ENCODE measurements around the gene NTNG2. TPM values are rescaled to one million over a fixed set of nuclear protein-coding genes. Genes with fewer than 3 reads are reported as not detected.

The NTNG2 gene
- total and polyA plus RNA-seq, 2 of the 13 experiments (the other 11 are each of a cell fraction or from before 2014, with no cell fraction given) = 0.02 to 0.36 TPM

DNA sequence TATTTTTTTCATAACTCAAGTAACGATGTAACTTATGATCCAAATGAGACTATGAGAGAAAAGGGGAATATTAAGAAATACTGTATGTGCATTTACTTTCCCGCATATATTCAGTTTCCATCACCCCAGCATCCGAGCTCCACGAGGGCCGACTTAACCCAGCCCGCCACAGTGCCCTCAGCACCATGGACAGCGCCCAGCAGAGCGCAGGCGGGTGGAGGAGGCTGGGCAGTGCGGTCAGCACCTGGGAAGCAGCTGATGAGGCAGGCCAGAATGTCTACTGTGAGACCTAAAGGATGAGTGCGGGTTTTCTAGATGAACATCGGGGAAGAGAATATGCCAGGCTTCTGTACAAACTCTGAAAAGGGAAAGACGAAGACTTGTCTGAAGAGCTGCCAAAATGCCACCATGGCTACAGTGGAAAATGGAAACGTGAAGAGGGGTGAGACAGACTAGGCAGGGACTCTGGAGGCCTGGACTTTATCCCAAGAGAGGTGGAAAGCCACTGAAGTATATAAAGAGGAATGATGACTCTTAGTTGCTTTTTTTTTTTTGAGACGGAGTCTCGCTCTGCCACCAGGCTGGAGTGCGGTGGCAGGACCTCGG, 47.7 kb upstream of the NTNG2 start (continued):
- TF ChIP-seq, protein P1, sequence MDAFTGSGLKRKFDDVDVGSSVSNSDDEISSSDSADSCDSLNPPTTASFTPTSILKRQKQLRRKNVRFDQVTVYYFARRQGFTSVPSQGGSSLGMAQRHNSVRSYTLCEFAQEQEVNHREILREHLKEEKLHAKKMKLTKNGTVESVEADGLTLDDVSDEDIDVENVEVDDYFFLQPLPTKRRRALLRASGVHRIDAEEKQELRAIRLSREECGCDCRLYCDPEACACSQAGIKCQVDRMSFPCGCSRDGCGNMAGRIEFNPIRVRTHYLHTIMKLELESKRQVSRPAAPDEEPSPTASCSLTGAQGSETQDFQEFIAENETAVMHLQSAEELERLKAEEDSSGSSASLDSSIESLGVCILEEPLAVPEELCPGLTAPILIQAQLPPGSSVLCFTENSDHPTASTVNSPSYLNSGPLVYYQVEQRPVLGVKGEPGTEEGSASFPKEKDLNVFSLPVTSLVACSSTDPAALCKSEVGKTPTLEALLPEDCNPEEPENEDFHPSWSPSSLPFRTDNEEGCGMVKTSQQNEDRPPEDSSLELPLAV (CRISPR knock-in tag; conservative IDR thresholded peaks at IDR 0.05; ENCODE audit: low read depth) = peak; percentile 92
- TF ChIP-seq, protein P2, sequence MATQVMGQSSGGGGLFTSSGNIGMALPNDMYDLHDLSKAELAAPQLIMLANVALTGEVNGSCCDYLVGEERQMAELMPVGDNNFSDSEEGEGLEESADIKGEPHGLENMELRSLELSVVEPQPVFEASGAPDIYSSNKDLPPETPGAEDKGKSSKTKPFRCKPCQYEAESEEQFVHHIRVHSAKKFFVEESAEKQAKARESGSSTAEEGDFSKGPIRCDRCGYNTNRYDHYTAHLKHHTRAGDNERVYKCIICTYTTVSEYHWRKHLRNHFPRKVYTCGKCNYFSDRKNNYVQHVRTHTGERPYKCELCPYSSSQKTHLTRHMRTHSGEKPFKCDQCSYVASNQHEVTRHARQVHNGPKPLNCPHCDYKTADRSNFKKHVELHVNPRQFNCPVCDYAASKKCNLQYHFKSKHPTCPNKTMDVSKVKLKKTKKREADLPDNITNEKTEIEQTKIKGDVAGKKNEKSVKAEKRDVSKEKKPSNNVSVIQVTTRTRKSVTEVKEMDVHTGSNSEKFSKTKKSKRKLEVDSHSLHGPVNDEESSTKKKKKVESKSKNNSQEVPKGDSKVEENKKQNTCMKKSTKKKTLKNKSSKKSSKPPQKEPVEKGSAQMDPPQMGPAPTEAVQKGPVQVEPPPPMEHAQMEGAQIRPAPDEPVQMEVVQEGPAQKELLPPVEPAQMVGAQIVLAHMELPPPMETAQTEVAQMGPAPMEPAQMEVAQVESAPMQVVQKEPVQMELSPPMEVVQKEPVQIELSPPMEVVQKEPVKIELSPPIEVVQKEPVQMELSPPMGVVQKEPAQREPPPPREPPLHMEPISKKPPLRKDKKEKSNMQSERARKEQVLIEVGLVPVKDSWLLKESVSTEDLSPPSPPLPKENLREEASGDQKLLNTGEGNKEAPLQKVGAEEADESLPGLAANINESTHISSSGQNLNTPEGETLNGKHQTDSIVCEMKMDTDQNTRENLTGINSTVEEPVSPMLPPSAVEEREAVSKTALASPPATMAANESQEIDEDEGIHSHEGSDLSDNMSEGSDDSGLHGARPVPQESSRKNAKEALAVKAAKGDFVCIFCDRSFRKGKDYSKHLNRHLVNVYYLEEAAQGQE (IDR thresholded peaks at IDR 0.05; ENCODE audit: borderline replicate concordance in 1 of 2, low read depth in 1 of 2, low read length in 2 of 2) = peak in 1 of 2 experiments; percentile 100
- no peak for TF ChIP-seq HNRNPLL (IDR thresholded peaks at IDR 0.05; ENCODE audit: low read depth, low read length, poor library complexity, severe bottlenecking)
- TF ChIP-seq AHR (CRISPR knock-in tag; IDR thresholded peaks at IDR 0.05) = peak; percentile 99; the same call in 1 of the 2 replicates
- TF ChIP-seq, protein P3, sequence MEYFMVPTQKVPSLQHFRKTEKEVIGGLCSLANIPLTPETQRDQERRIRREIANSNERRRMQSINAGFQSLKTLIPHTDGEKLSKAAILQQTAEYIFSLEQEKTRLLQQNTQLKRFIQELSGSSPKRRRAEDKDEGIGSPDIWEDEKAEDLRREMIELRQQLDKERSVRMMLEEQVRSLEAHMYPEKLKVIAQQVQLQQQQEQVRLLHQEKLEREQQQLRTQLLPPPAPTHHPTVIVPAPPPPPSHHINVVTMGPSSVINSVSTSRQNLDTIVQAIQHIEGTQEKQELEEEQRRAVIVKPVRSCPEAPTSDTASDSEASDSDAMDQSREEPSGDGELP (IDR thresholded peaks at IDR 0.05; ENCODE audit: borderline replicate concordance, low read depth) = peak; percentile 80
- peak; percentile 98; the same call in 1 of the 2 replicates for TF ChIP-seq SP140L (CRISPR knock-in tag; IDR thresholded peaks at IDR 0.05; ENCODE audit: borderline replicate concordance)
- peak; percentile 82 for TF ChIP-seq THAP11 (CRISPR knock-in tag; IDR thresholded peaks at IDR 0.05)
- TF ChIP-seq ZNF101 (CRISPR knock-in tag; IDR thresholded peaks at IDR 0.05; ENCODE audit: borderline replicate concordance, low read depth) = no peak
- TF ChIP-seq FOSL1 (CRISPR knock-in tag; IDR thresholded peaks at IDR 0.05; ENCODE audit: borderline replicate concordance) = peak; percentile 20; the same call in 1 of the 2 replicates
- TF ChIP-seq SP4 (CRISPR knock-in tag; IDR thresholded peaks at IDR 0.05) = no peak
- peak; percentile 92 for TF ChIP-seq KMT2B (CRISPR knock-in tag; IDR thresholded peaks at IDR 0.05)
- TF ChIP-seq ZNF572 (CRISPR knock-in tag; IDR thresholded peaks at IDR 0.05) = 0 out of 2 replicates have a peak, but pooled peaks have one; percentile 44
- peak; percentile 83; the same call in 1 of the 2 replicates for TF ChIP-seq GLI4 (CRISPR knock-in tag; IDR thresholded peaks at IDR 0.05; ENCODE audit: borderline replicate concordance)
- peak; percentile 71; the same call in 1 of the 2 replicates for TF ChIP-seq ZNF547 (CRISPR knock-in tag; IDR thresholded peaks at IDR 0.05)
- TF ChIP-seq ETV5 (CRISPR knock-in tag; IDR thresholded peaks at IDR 0.05; ENCODE audit: borderline replicate concordance) = peak; percentile 78
- no peak for TF ChIP-seq TCF12 (IDR thresholded peaks at IDR 0.05)
- no peak for TF ChIP-seq TCF12 (CRISPR knock-in tag; IDR thresholded peaks at IDR 0.05)
- TF ChIP-seq ZNF207 (IDR thresholded peaks at IDR 0.05; ENCODE audit: borderline replicate concordance) = no peak
- no peak for TF ChIP-seq GFI1 (CRISPR knock-in tag; IDR thresholded peaks at IDR 0.05; ENCODE audit: borderline replicate concordance)
- TF ChIP-seq MED13 (CRISPR knock-in tag; IDR thresholded peaks at IDR 0.05) = peak; percentile 95
- TF ChIP-seq SNAPC2 (CRISPR knock-in tag; IDR thresholded peaks at IDR 0.05) = peak; percentile 84; the same call in 1 of the 2 replicates
- TF ChIP-seq, protein P4, sequence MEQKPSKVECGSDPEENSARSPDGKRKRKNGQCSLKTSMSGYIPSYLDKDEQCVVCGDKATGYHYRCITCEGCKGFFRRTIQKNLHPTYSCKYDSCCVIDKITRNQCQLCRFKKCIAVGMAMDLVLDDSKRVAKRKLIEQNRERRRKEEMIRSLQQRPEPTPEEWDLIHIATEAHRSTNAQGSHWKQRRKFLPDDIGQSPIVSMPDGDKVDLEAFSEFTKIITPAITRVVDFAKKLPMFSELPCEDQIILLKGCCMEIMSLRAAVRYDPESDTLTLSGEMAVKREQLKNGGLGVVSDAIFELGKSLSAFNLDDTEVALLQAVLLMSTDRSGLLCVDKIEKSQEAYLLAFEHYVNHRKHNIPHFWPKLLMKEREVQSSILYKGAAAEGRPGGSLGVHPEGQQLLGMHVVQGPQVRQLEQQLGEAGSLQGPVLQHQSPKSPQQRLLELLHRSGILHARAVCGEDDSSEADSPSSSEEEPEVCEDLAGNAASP (CRISPR knock-in tag; IDR thresholded peaks at IDR 0.05; ENCODE audit: borderline replicate concordance) = peak; percentile 96
- TF ChIP-seq ZFP36L1 (CRISPR knock-in tag; IDR thresholded peaks at IDR 0.05) = peak; percentile 98

Data from HepG2 (cell line).